Daoy (cell line): ENCODE results near the gene COL26A1. TPM values are rescaled to one million over a fixed set of nuclear protein-coding genes. Genes with fewer than 3 reads are reported as not detected.
A peak's percentile ranks its signal among the peaks of the same experiment; 100 is the strongest.

Source experiments
- DNase-seq: peaks from one replicate; pipeline ENCODE4 v3.0.0-alpha.2; 2015; ENCODE audit warnings: low read depth
- total RNA-seq: library from RNA; depleted of rRNA; stranded (reverse); fragments of >200 nt; shearing (Covaris generic); gene quantifications from 2 replicates; pipeline ENCODE4 v1.2.3, GENCODE V29; 2014

The COL26A1 gene
- total RNA-seq, 1 experiment from 2014 or later: 0.11 TPM

DNA sequence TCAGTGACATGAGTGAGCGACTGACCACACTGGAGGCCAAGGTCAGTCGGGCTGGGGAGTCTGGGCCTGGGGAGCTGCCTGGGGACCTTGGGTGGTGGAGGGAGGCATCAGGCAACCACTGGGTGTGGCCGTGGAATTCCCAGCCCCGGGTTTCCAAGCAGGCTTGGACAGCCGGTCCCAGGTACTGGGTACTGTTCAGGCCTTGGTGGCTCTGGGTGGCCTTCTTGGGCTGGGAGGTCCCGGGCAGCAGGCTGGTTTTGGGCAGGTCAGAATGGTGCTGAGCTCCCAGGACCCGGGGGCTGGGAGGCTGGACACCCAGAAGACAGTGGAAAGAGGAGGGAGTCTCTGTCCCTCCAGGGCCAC, 170.4 kb downstream of the COL26A1 start:
- DNase-seq: no peak

- no peak for DNase-seq
Measured at GRCh38 chr7:101534015-101534803, 171.5 kb downstream of the COL26A1 start.

GRCh38 chr7:101534873-101535272, 172.2 kb downstream of the COL26A1 start:
- DNase-seq: no peak

DNA sequence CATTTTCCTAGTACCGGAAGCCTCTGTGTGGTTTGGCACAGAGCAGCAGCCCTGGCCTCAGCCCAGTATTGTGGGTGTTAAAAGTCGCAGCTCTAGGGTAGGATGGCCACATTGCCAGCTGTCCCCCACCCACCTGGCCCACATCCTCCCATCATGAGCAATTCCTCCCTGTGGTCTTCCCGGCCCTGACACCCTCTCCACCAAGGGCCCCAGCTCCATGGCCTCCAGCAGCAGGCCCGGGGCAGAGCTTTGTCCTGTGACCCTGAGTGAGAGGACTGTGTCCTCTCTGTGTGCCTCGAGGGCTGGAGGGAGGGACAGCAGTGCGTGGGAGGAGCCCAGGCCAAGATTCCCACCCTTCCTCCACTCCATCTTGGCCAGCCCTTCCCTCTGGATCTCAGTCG, 172.7 kb downstream of the COL26A1 start:
- DNase-seq: peak; percentile 82

DNA sequence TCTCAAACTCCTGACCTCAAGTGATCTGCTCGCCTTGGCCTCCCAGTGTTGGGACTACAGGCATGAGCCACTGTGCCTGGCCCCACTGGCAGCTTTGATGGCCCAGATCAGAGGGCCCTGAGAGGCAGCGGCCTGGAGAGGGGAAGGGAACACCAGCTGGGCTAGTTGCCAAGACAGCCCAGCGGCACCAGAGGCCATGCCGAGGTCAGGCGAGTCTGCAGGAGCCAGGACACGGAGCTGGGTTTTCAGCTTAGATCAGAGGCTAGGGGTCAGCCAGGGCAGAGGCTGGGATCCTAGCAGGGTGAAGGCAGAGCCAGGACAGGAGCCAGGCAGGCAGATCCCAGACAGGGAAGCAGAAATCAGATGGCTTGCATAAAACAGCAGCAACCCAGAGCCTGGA, 173.6 kb downstream of the COL26A1 start:
- no peak for DNase-seq

- no peak for DNase-seq
Measured at GRCh38 chr7:101536668-101537067, 174.0 kb downstream of the COL26A1 start.

GRCh38 chr7:101537205-101537604, 174.5 kb downstream of the COL26A1 start:
- DNase-seq: no peak

DNA sequence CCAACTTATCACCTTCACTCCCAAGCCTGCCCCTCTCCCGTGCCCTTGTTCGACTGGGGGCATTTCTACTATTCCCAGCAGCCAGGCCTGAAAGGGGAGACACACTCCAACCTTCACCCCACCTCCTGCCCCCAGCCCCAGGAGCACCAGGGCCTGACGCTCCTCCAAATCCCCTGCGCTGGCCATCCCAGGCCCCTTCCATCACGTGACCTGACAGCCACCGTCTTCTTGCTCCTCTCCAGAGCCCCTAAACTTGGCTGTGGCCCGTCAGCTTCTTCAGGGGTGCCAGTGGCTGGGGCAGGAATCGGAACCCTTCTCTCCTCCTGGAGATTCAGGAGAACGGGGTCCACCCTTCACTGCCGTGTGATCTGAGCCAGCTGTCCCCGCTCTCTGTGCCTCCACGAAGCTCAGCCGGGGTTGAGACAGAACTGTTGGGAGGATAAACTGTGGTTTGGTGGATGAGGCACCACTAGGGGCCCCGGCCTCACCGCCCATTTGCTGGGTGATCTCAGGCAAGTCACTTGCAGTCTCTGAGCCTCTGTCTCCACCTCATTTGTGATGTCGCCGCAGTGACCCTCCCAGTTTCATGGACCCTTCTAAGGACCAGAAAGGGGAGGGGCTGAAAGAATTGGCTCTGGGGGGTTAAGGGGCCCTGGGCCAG, 175.4 kb downstream of the COL26A1 start:
- no peak for DNase-seq

- peak; percentile 72 for DNase-seq
Measured at GRCh38 chr7:101538596-101539459, 176.2 kb downstream of the COL26A1 start.

DNA sequence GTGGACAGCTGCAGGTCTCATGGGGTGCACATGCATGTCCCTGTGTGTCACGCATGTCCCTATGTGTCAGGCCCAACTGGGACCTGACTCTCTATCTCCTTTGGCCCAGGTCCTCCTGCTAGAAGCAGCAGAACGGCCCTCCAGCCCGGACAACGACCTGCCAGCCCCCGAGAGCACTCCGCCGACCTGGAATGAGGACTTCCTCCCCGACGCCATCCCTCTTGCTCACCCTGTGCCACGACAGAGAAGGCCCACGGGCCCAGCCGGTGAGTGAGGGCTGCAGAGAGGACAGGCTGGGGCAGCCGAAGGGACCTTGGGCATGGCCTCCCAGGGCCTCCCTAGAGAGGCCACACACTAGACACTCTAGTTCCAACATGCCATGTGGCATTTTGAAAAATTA, 177.1 kb downstream of the COL26A1 start:
- DNase-seq: no peak

- DNase-seq: peak; percentile 79
Measured at GRCh38 chr7:101542527-101543241, 180.0 kb downstream of the COL26A1 start.

- DNase-seq: no peak
Measured at GRCh38 chr7:101543242-101543766, 180.6 kb downstream of the COL26A1 start.

GRCh38 chr7:101543846-101544245, 181.2 kb downstream of the COL26A1 start:
- no peak for DNase-seq

GRCh38 chr7:101545441-101546190, 182.9 kb downstream of the COL26A1 start:
- DNase-seq: no peak

GRCh38 chr7:101546308-101546936, 183.7 kb downstream of the COL26A1 start:
- no peak for DNase-seq

DNA sequence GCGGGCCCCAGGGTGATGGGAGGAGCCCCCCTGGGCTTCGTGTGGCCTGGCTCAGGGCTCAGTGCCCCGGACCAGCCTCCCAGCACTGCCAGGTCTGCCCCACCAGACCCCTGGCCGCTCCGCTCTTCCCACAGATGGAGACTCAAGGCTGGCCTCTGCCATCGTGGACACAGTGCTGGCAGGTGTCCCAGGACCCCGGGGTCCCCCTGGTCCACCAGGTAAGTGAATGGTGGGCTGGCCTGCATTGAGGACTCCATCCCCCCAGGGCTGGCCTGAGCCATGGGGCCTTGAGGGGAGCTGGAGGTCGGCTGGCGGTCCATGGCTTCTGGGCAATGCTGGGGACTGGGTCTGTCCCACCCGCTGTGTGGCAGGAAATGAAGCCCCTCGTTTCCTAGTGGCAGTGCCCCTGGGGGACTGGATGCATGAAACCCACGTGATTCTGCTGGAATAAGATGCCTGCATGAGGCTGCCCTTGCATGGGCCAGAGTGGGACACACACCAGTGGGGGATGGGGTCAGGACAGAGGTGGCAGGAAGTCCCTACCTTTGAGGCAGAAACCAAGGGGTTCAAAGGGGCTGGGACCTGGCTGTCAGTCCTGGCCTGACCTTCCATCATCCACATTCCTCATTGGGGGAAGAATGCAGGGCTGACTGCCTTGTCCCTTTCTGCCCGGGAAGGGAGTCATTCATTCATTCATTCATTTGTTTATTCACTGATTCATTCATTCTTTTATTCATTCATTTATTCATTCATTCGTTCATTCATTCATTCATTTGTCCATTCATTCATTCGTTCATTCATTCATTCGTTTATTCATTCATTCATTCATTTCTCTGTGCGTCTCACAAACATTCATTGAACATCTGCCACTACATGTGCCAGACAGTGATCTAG, 184.6 kb downstream of the COL26A1 start:
- no peak for DNase-seq

DNA sequence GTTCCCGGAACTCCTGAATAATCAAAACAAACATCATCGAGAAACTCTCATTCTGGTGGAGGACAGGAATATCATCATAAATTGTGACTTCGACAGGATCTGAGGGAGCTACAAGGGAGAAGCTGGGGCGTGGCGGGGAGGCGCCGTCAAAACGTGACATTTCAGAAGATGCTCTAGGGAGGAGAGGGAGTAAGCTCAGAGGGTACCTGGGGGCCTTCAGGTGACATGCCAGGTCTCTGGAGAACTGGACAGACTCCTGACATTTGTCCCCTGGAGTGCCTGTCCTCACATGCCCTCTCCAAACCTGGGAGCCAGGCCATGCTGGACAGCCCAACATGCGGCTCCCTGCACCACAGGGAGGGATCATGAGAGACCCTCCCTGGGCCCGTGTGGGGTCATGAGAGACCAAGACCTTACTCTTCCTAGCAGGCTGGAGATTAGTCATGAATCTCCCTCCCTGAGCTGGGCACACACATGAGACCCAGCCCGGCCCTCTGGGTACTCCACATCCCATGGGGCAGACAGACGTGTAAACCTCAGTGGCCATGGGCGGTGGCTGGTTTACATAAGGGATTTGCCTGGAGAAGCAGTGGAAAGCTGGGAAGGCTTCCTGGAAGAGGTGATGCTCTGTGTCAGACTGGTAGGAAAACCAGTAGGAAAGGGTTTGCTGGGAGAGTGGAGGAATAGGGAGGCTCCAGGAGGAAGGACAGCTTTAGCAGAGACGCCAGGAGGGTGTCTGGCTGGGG, 185.4 kb downstream of the COL26A1 start:
- no peak for DNase-seq

DNA sequence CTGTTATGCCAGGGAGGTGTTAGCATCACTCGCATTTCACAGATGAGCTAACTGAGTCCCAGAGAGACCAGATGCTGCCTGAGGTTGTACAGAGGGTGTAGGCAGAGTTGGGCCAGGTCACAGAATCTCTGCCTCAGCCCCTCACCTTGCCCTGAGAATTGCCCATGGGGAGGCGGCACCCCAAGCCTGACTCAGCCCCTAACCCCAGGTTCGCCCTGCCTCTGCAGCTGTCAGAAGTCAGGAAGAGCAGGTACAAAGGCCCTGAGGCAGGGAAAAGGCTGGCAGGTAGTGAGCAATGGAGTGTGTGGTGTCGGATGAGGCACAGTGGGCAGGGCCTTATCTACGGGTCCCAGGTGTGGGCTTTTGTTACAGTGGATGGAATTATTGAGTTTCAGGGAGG, 187.1 kb downstream of the COL26A1 start:
- DNase-seq: no peak
